ES-I3 (cell line): ENCODE results near the gene PLXNB1.

Experiments used
- H3K36me3 ChIP-seq: 2 replicates; pipeline ENCODE4 v1.6.1; 2013; ENCODE audit warnings: mild to moderate bottlenecking, low read length, control low read depth, moderate library complexity; ENCODE audit not compliant: insufficient read depth
- H3K4me1 ChIP-seq: 2 replicates; pipeline ENCODE4 v1.6.1; 2013; ENCODE audit warnings: mild to moderate bottlenecking, control low read depth, low read length; ENCODE audit not compliant: insufficient read depth
- H3K9ac ChIP-seq: 2 replicates; pipeline ENCODE4 v1.6.1; 2013; ENCODE audit warnings: low read depth, mild to moderate bottlenecking, low read length, moderate library complexity
- H3K9me3 ChIP-seq: 2 replicates; pipeline ENCODE4 v1.6.1; 2013; ENCODE audit warnings: mild to moderate bottlenecking, low read length, moderate library complexity; ENCODE audit not compliant: control insufficient read depth, insufficient read depth

The PLXNB1 gene

GRCh38 chr3:48423883-48424695 lies 5.8 kb downstream of the PLXNB1 start:
- Histone ChIP-seq H3K9me3 (no peaks in the 10 kb centered on the region), H3K4me1 (peaks cover 15% of the 10 kb centered on the region; the same call in 1 of the 2 replicates), H3K9ac (no peak overlapping the region), H3K36me3 (no peaks in the 10 kb centered on the region; the same call in none of the 2 replicates)

DNA sequence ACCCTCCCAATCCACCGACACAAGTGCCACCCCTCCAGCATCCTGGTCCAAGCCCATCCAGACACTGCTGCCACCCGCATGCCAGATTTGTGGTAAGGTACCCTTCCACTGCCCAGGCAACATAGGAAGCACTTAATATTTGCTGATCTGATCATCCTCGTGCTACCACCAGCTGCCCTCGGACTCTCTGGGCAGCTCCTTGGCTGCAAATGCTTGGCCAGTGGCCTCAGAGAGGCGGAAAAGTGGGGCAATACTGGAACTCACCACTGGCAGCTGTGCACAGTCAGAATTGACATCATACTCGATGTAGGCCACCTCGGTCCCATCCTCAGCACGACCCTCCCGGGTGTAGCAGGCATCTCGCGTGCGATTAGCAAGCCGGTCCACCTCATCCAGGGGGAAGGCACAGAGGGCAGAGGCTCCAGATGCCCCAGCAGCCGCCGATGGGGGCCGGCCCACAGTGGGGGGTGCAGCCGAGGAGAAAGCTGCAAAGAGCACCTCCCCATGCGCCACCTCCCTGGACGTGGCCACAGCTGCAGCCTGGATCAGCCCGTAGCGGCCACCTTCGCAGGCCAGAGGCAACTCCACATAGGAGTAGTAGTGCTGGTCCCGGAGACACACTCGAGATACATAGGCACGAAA lies 6.5 kb downstream of the PLXNB1 start:
- H3K36me3 ChIP-seq = no peaks in the 10 kb centered on the region; the same call in none of the 2 replicates
- no peak overlapping the region for H3K9ac ChIP-seq
- no peaks in the 10 kb centered on the region for H3K9me3 ChIP-seq
- peaks cover 15% of the 10 kb centered on the region; the same call in 1 of the 2 replicates for H3K4me1 ChIP-seq

- Histone ChIP-seq H3K36me3 (no peaks in the 10 kb centered on the region; the same call in none of the 2 replicates), H3K4me1 (peaks cover 13% of the 10 kb centered on the region; the same call in 1 of the 2 replicates), H3K9ac (no peak overlapping the region), H3K9me3 (no peaks in the 10 kb centered on the region)
These were observed 7.2 kb downstream of the PLXNB1 start for GRCh38 chr3:48422681-48423080.

DNA sequence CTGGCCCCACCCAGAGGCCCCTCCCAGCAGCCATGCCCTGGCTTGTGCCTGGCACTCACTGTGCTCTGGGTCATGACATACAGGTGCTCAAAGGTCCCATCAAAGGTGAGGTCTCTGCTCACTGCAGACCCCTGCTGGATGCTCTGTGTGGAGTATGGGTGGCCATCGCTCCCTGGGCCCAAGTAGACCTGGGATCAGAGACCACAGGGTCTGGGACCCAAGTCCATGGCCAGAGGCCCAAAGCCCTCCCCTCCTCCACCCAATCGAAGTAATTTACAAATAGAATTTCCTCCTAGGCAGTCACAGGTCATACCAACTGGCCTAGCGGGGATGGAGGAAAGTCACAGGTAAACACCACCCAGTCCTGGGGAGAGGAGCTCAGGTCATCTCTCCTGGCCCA lies 7.6 kb downstream of the PLXNB1 start:
- no peak overlapping the region for H3K9ac ChIP-seq
- no peaks in the 10 kb centered on the region; the same call in none of the 2 replicates for H3K36me3 ChIP-seq
- H3K4me1 ChIP-seq = peaks cover 8% of the 10 kb centered on the region; the same call in 1 of the 2 replicates
- H3K9me3 ChIP-seq = no peaks in the 10 kb centered on the region

DNA sequence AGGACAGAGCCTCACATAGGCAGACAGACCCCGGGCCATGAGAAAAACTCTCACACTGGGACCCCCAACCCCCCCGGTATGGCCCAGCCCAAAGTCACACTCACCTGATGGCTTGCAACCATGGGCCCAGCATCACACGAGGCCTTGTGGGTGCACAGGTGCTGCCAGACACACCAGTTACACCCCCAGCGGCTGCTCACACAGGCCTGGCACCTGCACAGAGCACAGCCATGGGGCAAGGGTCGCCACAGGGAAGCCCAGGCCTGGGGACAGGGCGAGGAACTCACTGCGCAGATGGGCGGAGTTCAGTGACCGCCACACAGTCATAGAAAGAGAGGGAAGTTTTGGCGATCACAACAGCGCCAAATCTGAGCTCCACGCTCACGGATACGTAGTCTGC lies 9.3 kb downstream of the PLXNB1 start:
- H3K9ac ChIP-seq = no peak overlapping the region
- no peaks in the 10 kb centered on the region for H3K9me3 ChIP-seq
- H3K36me3 ChIP-seq = no peaks in the 10 kb centered on the region; the same call in none of the 2 replicates
- H3K4me1 ChIP-seq = peaks cover 3% of the 10 kb centered on the region; the same call in 1 of the 2 replicates

DNA sequence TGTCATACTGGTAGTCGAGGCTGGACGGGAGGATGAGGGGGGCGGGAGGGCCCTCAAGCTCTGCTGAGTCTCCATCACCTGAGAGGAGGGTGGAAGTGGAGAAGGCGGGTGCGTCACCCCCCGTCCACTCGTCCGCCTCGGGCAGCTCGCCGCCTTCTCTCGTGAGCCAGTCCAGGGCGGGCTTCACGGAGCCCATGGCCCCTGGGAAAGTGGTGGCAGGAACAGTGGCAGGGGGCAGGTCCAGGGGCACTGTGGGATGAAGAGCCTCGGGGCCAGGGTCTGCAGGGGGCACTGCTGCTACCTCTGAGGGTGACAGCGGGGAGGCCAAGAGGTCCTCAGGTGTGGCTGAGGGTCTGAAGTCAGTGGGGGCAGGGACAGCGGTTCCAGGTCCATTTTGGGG lies 10.3 kb downstream of the PLXNB1 start:
- H3K9ac ChIP-seq = no peak overlapping the region
- H3K4me1 ChIP-seq = no peaks in the 10 kb centered on the region
- no peaks in the 10 kb centered on the region for H3K9me3 ChIP-seq
- no peaks in the 10 kb centered on the region; the same call in none of the 2 replicates for H3K36me3 ChIP-seq

- Histone ChIP-seq H3K9ac (no peak overlapping the region), H3K36me3 (no peaks in the 10 kb centered on the region; the same call in none of the 2 replicates), H3K4me1 (no peaks in the 10 kb centered on the region), H3K9me3 (no peaks in the 10 kb centered on the region)
These were observed 10.7 kb downstream of the PLXNB1 start for GRCh38 chr3:48419149-48419548.

- Histone ChIP-seq H3K4me1 (no peaks in the 10 kb centered on the region), H3K36me3 (no peaks in the 10 kb centered on the region; the same call in 1 of the 2 replicates), H3K9me3 (no peaks in the 10 kb centered on the region), H3K9ac (no peak overlapping the region)
These were observed 11.2 kb downstream of the PLXNB1 start for GRCh38 chr3:48418651-48419050.

- H3K9ac ChIP-seq = no peak overlapping the region
- no peaks in the 10 kb centered on the region for H3K4me1 ChIP-seq
- no peaks in the 10 kb centered on the region; the same call in 1 of the 2 replicates for H3K36me3 ChIP-seq
- H3K9me3 ChIP-seq = no peaks in the 10 kb centered on the region
These were observed 11.7 kb downstream of the PLXNB1 start for GRCh38 chr3:48418140-48418539.

GRCh38 chr3:48417529-48418108 lies 12.3 kb downstream of the PLXNB1 start:
- no peaks in the 10 kb centered on the region; the same call in 1 of the 2 replicates for H3K36me3 ChIP-seq
- H3K9ac ChIP-seq = no peak overlapping the region
- H3K4me1 ChIP-seq = no peaks in the 10 kb centered on the region
- H3K9me3 ChIP-seq = no peaks in the 10 kb centered on the region

GRCh38 chr3:48416546-48416945 lies 13.3 kb downstream of the PLXNB1 start:
- Histone ChIP-seq H3K4me1 (no peaks in the 10 kb centered on the region), H3K9ac (no peak overlapping the region), H3K9me3 (no peaks in the 10 kb centered on the region), H3K36me3 (no peaks in the 10 kb centered on the region; the same call in 1 of the 2 replicates)

DNA sequence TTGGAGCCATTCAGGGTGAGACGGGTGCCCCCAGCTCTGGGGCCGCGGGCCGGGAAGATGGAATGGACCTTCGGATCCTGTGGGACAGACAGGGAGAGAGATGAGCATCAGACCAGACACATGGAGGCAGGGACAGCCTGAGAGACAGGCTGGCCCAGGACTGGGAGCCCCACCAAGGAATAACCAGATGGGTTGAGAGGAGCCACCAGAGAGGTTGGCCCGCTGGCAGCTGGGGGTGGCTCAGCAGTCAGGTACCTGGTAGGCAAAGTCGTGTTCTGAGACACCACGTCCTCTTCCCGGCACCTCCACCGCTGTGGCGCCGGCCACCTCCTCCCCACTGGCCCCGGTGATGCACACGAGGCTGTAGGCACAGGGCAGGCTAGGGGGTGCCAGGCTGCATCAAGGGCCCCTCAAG lies 13.8 kb downstream of the PLXNB1 start:
- Histone ChIP-seq H3K36me3 (peaks cover 3% of the 10 kb centered on the region; the same call in 1 of the 2 replicates), H3K9me3 (no peaks in the 10 kb centered on the region), H3K9ac (no peak overlapping the region), H3K4me1 (no peaks in the 10 kb centered on the region)

DNA sequence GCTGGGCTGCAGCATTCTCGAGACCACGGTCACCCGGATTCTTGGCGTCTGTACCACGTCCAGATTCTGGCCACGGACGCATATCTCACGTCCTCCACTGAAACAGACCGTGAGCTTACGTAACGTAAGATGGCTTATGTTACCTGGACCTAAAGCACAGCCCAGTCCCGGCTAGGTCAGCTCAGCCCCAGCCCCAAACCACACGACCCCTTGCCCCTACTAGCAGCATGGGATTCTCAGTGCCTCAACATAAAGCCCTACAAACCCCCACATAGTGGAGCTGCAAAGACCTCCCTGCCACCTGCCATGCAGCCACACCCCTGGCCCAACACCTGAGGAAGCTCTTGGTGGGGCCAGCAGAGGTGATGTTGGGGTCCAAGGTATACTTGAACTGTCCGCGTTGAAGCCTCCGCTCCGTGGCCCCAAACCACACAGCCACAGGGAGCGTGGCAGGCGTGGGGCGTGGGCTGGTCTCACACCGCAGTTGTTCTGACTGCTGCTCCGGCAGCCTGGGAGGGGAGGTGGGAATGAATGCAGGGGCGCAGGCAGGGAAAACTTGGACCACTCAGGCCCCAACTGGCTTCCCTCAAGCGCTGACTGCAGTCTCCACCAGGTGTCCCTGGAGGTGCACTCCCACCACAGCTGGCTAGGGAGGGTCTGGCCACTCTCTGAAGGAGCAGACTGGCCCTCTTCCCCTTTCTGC lies 14.5 kb downstream of the PLXNB1 start:
- H3K9ac ChIP-seq = no peak overlapping the region
- peaks cover 3% of the 10 kb centered on the region; the same call in 1 of the 2 replicates for H3K36me3 ChIP-seq
- H3K9me3 ChIP-seq = no peaks in the 10 kb centered on the region
- no peaks in the 10 kb centered on the region for H3K4me1 ChIP-seq
